ENCODE measurements around the gene PRR29.
"Not testable (repeated sequence)": the region's sequence is repeated elsewhere in the genome, so short reads cannot be mapped to it uniquely, and the experiment has no call there.

Gene PRR29

GRCh38 chr17:64016974-64017373, 18.8 kb downstream of the PRR29 start:
- no peak for DNase-seq

- DNase-seq: no peak
Observed at GRCh38 chr17:64017381-64017980, 19.3 kb downstream of the PRR29 start.

DNA sequence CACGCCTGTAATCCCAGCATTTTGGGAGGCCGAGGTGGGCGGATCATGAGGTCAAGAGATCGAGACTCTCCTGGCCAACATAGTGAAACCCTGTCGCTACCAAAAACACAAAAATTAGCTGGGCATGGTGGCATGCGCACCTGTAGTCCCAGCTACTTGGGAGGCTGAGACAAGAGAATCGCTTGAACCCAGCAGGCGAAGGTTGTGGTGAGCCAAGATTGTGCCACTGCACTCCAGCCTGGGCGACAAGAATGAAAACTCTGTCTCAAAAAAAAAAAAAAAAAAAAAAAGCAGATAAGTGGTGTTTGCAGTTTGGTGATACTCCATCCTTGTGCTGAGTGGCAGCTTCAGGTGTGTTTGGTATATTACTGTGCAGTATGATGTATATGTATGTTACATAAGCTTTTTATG, 21.4 kb downstream of the PRR29 start:
- DNase-seq: not testable (repeated sequence)

DNA sequence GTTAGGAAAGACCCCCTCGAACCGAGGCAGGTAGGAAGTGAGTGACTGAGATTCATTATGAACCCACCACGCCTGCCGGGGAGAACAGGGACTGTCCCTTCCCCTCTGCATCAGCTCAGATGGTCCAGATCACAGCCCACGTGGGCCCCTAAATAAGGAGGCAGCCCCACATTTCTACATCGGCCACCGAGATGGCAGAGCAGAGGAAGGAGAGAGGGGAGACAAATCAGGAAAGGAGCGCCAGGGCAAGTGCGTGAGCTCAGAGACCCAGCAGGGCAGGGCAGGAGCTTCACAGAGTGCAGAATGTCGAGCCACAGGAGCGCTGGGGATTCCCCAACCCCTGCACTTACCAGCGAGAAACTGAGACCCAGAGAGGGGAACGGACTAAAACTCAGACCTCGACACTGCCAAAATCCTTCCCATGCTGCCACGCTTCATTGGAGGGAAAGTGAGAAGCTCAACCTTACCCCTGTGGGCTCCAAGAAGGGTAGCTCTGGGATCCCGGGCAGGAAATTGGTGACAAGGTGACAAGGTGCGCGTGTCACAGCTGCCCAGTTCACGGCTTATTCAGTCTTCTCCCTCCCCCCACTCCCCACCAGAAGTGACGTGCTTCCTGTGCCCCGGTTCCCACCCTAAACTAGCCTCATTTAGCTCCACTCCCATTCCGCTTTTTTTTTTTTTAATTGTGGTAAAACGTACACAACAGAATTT, 22.1 kb downstream of the PRR29 start, which contains the start of gene ICAM2:
Gene ICAM2 (minus strand): TSS at position 578 of the 711 bp plus-strand sequence. CDS start 13,942 bp downstream, outside the sequence.
- DNase-seq: peak; percentile 7

- DNase-seq: no peak
Observed at GRCh38 chr17:64022611-64023063, 24.5 kb downstream of the PRR29 start.

DNA sequence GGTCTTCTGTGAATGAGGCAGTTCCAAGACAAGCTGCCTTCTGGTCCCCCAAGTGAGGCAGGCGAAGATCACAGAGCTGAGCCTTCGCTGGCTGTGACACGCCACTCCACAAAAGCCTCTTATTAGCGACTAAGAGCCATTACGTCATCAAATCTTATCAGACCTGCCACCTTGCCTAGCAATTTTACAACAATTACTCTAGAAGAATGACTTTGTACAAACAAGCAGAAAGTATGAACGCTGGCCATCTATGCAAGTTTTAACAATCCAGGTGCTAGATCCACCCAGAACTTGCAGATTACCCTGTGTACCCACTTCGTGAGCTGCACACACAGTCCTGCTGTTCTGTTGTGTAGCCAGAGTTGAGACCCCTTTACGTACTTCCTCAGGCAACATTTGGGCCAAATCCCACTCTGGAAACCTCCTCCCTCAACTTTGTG, 26.1 kb downstream of the PRR29 start:
- no peak for DNase-seq

DNA sequence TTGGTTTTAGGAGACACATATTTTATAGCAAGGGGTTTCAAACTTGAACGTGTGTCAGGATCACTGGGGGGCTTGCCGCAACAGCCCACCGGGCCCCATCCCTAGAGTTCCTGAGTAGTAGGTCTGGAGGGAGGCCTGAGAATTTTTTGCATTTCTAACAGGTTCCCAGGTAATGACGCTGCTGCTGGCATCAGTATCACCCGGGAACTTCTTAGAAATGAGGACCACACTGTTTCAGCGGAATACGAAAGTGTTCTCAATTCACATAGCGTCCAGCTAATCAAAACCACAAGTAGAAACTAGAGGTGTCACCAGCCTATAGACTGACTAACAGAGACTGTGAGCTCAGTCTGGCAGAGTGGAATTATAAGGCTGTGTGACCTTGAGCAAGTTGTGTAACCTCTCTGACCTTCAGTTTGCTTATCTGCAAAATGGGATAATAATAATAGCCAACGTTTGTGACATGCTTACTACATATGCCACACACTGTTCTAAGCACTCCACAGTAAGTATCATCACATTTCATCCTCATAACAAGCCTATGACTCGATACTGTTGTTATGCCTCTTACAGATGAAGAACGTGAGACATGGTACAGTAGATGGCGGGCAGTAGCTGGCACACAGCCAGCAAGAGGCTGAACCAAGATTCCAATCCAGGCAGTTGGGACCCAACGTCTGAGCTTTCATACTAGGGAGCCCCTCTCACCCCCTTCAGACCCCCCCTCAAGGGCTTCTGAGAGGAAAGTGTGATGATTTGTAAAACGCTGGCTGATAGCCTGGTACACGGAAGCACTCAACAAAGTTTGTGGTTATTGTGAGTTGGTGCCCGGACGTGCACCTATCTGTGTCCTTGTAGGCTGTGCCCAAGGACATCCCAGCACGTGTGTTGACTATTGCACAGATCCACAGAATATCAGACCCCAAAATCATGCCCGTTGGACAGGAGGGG, 26.9 kb downstream of the PRR29 start:
- DNase-seq: no peak

- DNase-seq: peak; percentile 44
Observed at GRCh38 chr17:64025732-64026294, 27.7 kb downstream of the PRR29 start.

DNA sequence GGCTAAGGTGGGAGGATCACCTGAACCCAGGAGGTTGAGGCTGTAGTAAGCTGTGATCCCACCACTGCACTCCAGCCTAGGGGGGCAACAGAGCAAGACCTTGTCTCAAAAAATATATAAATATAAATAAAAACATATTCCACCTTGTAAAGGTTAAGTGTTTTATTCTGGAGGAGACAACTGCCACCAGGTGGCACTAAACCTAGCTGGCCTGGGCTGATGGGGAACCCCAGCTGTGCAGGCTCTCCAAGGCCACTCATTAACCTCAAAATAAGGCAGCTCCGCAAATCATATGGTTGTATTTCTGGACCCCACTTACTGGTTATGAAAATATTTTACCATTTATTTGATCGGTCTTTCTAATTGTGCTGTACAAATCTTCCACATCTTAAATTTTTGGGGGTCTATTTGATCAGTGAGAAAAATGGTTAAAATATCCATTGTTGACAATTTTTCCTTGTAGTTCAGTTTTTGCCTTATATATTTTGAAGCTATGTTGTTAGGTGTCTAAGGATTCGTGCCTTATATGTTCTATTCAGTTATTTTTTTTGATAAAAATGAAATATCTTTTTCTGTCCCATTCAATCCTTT, 30.8 kb downstream of the PRR29 start:
- DNase-seq: no peak

- peak; percentile 4 for DNase-seq
Observed at GRCh38 chr17:64032081-64032480, 33.9 kb downstream of the PRR29 start.

- no peak for DNase-seq
Observed at GRCh38 chr17:64036198-64036922, 38.2 kb downstream of the PRR29 start.

GRCh38 chr17:64037180-64037579, 39.0 kb downstream of the PRR29 start:
- no peak for DNase-seq

DNA sequence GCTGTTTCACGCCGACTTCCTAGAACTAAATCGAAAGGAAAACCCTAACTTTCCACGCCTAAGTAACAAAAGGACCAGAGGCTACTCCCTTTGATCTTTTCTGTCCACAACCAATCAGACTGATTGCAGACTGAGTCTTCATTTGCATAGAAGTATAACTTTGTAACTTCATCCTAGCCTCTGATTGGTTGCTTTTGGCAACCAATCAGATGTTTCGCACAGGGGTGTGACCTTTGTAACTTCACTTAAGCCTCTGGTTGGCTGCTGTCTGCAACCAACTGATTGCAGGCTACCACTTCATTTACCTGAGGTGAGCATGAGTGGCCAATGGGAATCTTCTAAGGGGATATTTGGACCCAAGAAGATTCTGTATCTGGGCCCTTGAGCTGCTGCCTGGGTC, 39.7 kb downstream of the PRR29 start:
- no peak for DNase-seq

GRCh38 chr17:64038331-64039105, 40.4 kb downstream of the PRR29 start:
- no peak for DNase-seq

DNA sequence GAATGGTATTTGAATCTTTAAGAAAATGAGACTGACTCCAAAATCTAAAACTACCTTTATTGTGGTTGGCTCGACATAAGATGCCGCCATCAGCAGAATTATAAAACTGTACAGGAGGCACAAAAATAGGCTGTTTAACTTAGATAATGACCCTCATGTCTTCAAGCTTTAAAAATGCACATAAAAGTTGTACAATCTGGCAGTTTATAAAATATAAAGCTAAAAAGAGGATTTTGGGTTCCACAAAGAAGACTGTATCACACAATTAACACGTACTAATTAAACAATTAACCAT, 40.9 kb downstream of the PRR29 start:
- no peak for DNase-seq

GRCh38 chr17:64040206-64040605, 42.1 kb downstream of the PRR29 start:
- no peak for DNase-seq

- no peak for DNase-seq
Observed at GRCh38 chr17:64041912-64042311, 43.8 kb downstream of the PRR29 start.

DNA sequence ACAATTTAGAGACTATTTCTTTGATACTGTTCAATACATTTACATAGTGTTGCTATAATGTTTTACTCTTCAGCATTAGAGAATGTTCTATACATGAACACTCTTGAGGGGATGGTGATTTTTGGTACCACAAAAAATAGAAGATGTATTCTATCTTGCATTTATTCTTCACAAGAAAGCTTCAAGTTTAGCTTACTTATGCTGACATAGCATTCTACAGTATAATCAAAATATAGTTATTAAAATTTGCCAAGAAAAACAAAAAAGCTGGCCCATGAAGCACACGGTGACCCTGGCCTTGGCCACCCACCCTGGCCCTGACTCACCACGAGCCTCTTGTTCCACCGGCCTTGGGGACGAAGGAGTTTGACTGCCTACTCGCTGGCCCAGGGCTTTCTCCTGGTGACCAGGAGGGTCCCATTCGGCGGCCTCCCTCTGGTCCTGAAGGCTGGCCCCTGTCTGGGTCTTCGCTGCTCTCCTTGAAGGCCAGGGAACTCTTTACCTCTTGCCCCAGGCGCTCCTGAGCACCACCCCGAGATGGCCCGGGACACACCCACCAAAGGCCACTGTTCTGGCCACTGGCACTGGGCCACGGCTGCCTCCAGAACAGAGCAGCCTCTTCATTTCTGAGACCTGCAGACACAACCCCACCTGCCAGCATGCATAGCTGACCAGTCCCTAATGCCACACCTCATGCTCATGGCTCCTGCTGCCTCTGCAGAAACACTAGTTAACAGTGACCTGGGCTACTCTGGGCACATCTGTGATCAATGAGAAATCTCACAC, 44.7 kb downstream of the PRR29 start:
- no peak for DNase-seq

GRCh38 chr17:64045176-64045575, 47.0 kb downstream of the PRR29 start:
- no peak for DNase-seq

- no peak for DNase-seq
Observed at GRCh38 chr17:64048805-64049204, 50.7 kb downstream of the PRR29 start.

All from kidney glomerular epithelial cell (primary cell).